Dendritic cell treated with granulocyte-macrophage colony-stimulating factor and Interleukin-4, amounts not matched to agents 40 ng/mL and 50 ng/mL, for 4 days (primary cell): ENCODE measurements around the gene MOB2.

Experiments used
- H3K27ac Mint-ChIP-seq: one replicate; pipeline ENCODE4 v1.8.0; 2022; ENCODE audit warnings: mild to moderate bottlenecking, mixed read lengths
- H3K27me3 Mint-ChIP-seq: one replicate; pipeline ENCODE4 v1.8.0; 2022; ENCODE audit warnings: mild to moderate bottlenecking, mixed read lengths
- H3K36me3 Mint-ChIP-seq: one replicate; pipeline ENCODE4 v1.8.0; 2022; ENCODE audit warnings: low read depth, mixed read lengths
- H3K4me1 Mint-ChIP-seq: one replicate; pipeline ENCODE4 v1.8.0; 2022; ENCODE audit warnings: low read depth, mixed read lengths
- H3K4me3 Mint-ChIP-seq: one replicate; pipeline ENCODE4 v1.8.0; 2022; ENCODE audit warnings: mild to moderate bottlenecking, moderate library complexity, mixed read lengths
- H3K9me3 Mint-ChIP-seq: one replicate; pipeline ENCODE4 v1.8.0; 2022; ENCODE audit warnings: mixed read lengths
- intact Hi-C: fragments of 100-400 bp; cut with micrococcal nuclease; formaldehyde crosslinking; loops from one replicate; pipeline ENCODE4 v1.15.0; 2022

Gene MOB2

DNA sequence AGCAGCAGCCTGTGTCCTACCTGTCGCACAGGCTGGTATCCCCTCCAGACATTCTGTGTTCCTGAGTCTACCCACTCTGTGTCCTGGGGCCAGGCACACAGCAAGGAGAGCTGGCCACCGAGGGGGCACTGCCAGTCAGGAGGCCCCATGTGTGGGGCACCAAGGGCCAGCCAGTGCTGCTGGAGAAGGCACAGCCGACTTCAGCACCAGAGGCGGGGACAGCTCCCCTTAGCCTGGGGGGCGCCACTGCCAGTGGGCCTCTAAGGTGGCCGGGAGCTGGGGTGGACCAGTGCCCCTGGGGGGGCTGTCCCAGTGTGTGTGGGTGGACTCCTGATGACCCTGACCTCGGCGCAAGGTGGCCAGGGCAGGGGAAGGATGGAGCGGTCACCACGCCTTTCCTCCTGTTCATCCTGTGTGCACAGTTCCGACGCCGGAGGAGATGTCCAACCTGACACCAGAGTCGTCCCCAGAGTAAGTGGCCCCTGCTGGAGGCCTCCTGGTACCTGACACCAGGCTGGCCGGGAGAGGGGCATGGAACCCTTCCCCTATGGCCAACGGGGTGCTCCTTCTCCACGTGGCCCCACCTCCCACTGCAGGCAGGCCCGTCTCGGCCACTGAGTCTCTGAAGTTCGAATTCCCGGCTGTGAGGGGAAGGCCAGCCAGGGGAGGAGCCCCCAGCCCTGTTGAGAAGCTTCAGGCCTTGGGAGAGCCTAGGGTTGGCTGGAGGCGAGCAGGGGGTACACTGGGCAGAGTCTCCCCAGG, 35.4 kb downstream of the MOB2 start:
- Mint-ChIP-seq H3K4me3 (no peak overlapping the region), H3K4me1 (peaks cover 5% of the 10 kb centered on the region), H3K27me3 (peaks cover 3% of the 10 kb centered on the region), H3K9me3 (no peaks in the 10 kb centered on the region), H3K36me3 (no peaks in the 10 kb centered on the region), H3K27ac (no peak overlapping the region)
- intact Hi-C loops = no loop called here

DNA sequence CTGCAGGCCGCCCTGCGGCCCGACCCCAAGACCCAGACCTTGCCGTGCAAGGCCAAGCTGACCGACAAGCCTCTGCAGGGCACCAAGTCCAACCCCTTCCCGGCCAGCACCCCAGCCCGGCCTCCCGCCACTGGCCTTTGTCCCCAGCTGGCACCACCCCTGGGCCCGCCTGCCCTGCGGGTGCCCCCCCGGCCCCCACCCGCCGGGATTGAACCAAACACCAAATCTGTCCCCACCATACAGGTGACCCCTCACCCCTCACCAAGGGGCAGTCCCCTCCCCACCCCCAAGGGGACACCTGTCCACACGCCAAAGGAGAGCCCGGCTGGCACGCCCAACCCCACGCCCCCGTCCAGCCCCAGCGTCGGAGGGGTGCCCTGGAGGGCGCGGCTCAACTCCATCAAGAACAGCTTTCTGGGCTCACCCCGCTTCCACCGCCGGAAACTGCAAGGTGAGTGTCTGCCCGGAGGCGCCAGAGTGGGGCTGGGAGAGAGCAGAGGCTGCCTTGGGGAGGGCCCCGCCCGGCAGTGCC, 36.2 kb downstream of the MOB2 start:
- Mint-ChIP-seq H3K36me3 (no peaks in the 10 kb centered on the region), H3K27ac (no peak overlapping the region), H3K4me3 (no peak overlapping the region), H3K4me1 (peaks cover 5% of the 10 kb centered on the region), H3K9me3 (no peaks in the 10 kb centered on the region), H3K27me3 (peaks cover 3% of the 10 kb centered on the region)
- intact Hi-C loops = no loop called here

DNA sequence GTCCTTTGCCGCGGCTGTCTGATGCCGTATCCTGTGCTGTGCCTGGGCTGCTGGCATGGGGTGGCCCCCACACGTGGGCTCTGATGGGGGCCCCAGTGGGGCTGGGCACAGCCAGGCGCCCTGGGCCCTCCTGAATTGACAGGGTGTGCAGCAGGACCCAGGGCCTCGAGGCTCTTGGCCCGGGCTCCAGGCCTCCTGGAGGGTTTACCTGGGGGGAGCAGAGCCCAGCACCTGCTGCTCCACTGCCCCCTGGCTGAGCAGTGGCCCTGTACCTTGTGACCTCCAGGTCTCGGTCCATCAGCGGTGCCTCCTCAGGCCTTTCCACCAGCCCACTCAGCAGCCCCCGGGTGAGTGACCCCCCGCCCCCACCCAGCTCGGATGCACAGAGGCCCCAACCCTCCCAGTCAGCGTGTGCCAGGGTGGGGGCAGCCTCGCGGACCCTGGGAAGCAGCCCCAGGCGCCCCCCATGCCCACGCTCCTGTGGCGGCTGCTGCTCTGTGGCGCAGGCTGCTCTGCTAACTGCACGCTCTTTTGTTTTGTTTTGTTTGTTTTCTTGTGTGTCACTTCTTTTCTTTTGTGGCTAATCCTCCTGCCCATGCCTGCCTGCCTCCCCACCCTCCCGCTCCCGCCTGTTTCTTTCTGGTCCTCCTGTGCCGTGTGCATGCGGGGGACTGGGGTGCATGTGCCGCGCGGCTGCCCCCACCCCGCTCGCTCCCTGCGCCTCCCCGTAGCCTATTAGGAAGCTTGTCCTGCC, 36.9 kb downstream of the MOB2 start:
- H3K27me3 Mint-ChIP-seq = peaks cover 3% of the 10 kb centered on the region
- no peaks in the 10 kb centered on the region for H3K9me3 Mint-ChIP-seq
- no peak overlapping the region for H3K27ac Mint-ChIP-seq
- intact Hi-C loops = no loop called here
- no peaks in the 10 kb centered on the region for H3K36me3 Mint-ChIP-seq
- peaks cover 5% of the 10 kb centered on the region for H3K4me1 Mint-ChIP-seq
- H3K4me3 Mint-ChIP-seq = no peak overlapping the region

DNA sequence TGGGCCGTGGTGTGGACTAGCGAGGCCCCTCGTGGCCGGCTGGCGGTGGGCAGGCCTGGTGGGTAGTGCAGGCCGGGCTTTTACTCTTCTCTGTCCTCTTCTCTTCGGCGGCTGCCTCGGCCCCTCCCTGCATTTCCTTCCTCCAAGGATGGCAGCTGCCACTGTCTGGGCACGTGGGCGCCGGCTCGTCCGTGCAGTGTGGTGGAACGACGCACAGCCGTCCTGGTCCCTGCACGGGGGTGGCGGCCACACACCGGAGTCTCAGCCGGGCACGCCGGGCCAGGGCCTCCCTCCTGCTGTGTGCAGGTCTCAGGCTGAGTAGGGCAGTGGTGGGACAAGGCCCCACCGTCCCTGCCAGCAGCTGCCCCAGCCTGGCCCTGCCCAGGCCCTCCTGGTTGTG, 37.7 kb downstream of the MOB2 start:
- no peaks in the 10 kb centered on the region for H3K9me3 Mint-ChIP-seq
- H3K27ac Mint-ChIP-seq = no peak overlapping the region
- H3K36me3 Mint-ChIP-seq = no peaks in the 10 kb centered on the region
- intact Hi-C loops = no loop called here
- no peak overlapping the region for H3K4me3 Mint-ChIP-seq
- peaks cover 3% of the 10 kb centered on the region for H3K27me3 Mint-ChIP-seq
- H3K4me1 Mint-ChIP-seq = peaks cover 5% of the 10 kb centered on the region

GRCh38 chr11:1447845-1448825, 38.4 kb downstream of the MOB2 start:
- peaks cover 5% of the 10 kb centered on the region for H3K4me1 Mint-ChIP-seq
- H3K27ac Mint-ChIP-seq = no peak overlapping the region
- no peaks in the 10 kb centered on the region for H3K36me3 Mint-ChIP-seq
- H3K27me3 Mint-ChIP-seq = peaks cover 3% of the 10 kb centered on the region
- no peaks in the 10 kb centered on the region for H3K9me3 Mint-ChIP-seq
- no peak overlapping the region for H3K4me3 Mint-ChIP-seq
- intact Hi-C loops = no loop called here

DNA sequence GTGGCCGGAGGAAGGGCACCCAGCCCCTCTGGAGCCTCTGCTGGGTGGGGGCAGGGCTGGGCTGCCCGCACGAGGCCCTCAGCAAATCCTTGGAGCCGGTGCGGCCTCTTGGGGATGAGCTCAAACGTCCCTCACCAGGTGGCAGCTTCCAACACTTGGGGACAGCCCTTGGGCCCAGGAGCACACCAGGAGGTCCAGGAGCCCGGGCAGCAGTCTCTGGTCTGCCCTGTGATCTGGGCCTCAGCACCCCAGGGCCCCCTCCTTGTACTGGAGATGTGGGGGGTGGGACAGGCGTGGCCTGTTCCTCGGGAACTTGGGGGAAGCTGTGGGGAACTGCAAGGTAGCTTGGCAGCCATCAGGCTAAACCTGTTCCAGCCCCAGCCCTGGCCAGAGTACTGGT, 40.0 kb downstream of the MOB2 start:
- Mint-ChIP-seq H3K36me3 (no peaks in the 10 kb centered on the region), H3K4me3 (no peak overlapping the region), H3K4me1 (peaks cover 5% of the 10 kb centered on the region), H3K27ac (no peak overlapping the region), H3K27me3 (peaks cover 3% of the 10 kb centered on the region), H3K9me3 (no peaks in the 10 kb centered on the region)
- intact Hi-C loops = no loop called here

DNA sequence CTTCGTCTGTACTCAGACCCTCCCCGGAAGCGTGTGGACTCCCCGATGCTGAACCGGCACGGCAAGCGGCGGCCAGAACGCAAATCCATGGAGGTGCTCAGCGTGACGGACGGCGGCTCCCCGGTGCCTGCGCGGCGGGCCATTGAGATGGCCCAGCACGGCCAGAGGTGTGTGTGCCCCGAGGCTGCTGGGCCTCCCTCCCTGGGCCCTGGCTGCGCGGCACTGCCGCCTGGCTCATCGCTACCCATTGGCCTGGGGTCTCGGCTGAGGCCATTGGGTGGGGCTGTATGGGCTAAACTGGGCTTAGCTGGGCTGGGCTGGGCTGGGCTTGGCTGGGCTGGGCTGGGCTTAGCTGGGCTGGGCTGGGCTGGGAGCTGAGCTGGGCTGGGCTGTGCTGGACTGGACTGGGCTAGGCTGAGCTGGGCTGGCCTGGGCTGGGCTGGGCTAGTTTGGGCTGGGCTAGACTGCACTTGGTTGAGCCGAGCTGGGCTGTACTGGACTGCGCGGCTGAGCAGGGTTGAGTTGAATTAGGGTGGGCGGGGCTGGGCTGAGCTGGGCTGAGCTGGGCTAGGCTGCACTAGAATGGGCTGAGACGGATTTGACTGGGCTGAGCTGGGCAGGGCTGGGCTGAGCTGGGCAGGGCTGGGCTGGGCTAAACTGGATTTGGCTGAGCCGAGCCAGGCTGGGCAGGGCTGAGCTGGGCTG, 40.7 kb downstream of the MOB2 start:
- intact Hi-C loops = no loop called here
- H3K9me3 Mint-ChIP-seq = no peaks in the 10 kb centered on the region
- no peak overlapping the region for H3K4me3 Mint-ChIP-seq
- no peak overlapping the region for H3K27ac Mint-ChIP-seq
- peaks cover 5% of the 10 kb centered on the region for H3K4me1 Mint-ChIP-seq
- peaks cover 3% of the 10 kb centered on the region for H3K27me3 Mint-ChIP-seq
- no peaks in the 10 kb centered on the region for H3K36me3 Mint-ChIP-seq

- no peak overlapping the region for H3K27ac Mint-ChIP-seq
- H3K27me3 Mint-ChIP-seq = peaks cover 3% of the 10 kb centered on the region
- H3K4me1 Mint-ChIP-seq = peaks cover 5% of the 10 kb centered on the region
- no peaks in the 10 kb centered on the region for H3K36me3 Mint-ChIP-seq
- H3K9me3 Mint-ChIP-seq = no peaks in the 10 kb centered on the region
- H3K4me3 Mint-ChIP-seq = no peak overlapping the region
- intact Hi-C loops = no loop called here
These were observed 41.7 kb downstream of the MOB2 start for GRCh38 chr11:1444823-1445422.

GRCh38 chr11:1444321-1444720, 42.3 kb downstream of the MOB2 start:
- intact Hi-C loops = no loop called here
- H3K9me3 Mint-ChIP-seq = no peaks in the 10 kb centered on the region
- no peak overlapping the region for H3K27ac Mint-ChIP-seq
- no peaks in the 10 kb centered on the region for H3K36me3 Mint-ChIP-seq
- H3K4me3 Mint-ChIP-seq = no peak overlapping the region
- H3K27me3 Mint-ChIP-seq = peaks cover 3% of the 10 kb centered on the region
- H3K4me1 Mint-ChIP-seq = peaks cover 5% of the 10 kb centered on the region

- intact Hi-C loops = no loop called here
- H3K27me3 Mint-ChIP-seq = no peaks in the 10 kb centered on the region
These were observed 42.8 kb downstream of the MOB2 start for GRCh38 chr11:1443737-1444136.

DNA sequence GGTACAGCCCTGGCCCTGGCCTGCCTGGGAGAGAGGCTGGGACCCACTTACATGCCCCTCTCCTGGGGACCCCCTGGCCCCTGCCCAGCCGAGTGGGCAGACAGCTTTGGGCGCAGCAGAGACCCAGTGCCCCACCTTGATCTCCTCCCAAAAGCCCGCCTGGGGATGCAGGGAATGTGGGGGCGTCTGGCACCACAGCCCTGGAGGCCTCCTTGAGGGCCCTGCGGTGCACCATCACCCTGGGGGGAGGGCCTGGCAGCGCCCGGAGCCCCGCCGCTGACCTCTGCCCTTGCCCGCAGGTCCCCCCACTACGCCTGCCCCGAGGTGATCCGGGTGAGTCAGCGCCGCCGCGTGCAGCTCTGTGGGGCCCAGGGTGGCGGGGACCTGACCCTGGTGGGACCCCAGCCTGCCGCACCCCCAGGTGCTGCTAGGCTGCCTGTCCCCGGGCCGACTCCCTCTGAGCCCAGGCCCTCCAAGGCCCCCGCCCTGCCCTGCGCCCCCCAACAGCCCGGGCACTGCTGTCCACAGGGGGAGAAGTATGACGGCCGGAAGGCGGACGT, 43.7 kb downstream of the MOB2 start:
- Mint-ChIP-seq H3K27ac (no peak overlapping the region), H3K4me3 (no peak overlapping the region), H3K27me3 (no peaks in the 10 kb centered on the region), H3K36me3 (no peaks in the 10 kb centered on the region), H3K9me3 (no peaks in the 10 kb centered on the region), H3K4me1 (no peaks in the 10 kb centered on the region)
- intact Hi-C loops = no loop called here

More at GRCh38 chr11:1443737-1444136, 42.8 kb downstream of the MOB2 start:
- no peak overlapping the region for H3K4me3 Mint-ChIP-seq
- H3K27ac Mint-ChIP-seq = no peak overlapping the region
- peaks cover 1% of the 10 kb centered on the region for H3K4me1 Mint-ChIP-seq
- no peaks in the 10 kb centered on the region for H3K9me3 Mint-ChIP-seq
- H3K36me3 Mint-ChIP-seq = no peaks in the 10 kb centered on the region

GRCh38 chr11:1442163-1442562, 44.4 kb downstream of the MOB2 start:
- intact Hi-C loops = no loop called here
- H3K4me1 Mint-ChIP-seq = no peaks in the 10 kb centered on the region
- H3K27ac Mint-ChIP-seq = no peak overlapping the region
- no peak overlapping the region for H3K4me3 Mint-ChIP-seq
- no peaks in the 10 kb centered on the region for H3K27me3 Mint-ChIP-seq
- H3K9me3 Mint-ChIP-seq = no peaks in the 10 kb centered on the region
- H3K36me3 Mint-ChIP-seq = no peaks in the 10 kb centered on the region

DNA sequence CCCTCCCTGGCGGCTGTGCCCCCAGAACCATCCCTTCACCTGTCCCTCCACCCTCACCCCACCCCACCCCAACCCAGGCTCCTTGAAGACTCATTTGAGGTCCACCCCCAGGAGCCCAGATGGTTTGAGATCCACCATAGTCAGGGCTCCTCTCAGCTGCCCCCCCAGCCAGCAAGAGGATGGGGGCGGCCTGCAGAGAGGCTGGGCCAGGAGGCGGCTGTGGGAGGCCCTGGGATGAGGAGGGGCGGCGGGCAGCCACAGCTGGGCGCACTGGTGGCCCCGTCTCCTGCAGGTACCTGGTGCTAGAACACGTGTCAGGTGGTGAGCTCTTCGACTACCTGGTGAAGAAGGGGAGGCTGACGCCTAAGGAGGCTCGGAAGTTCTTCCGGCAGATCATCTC, 46.1 kb downstream of the MOB2 start:
- intact Hi-C loops = no loop called here
- H3K36me3 Mint-ChIP-seq = no peaks in the 10 kb centered on the region
- H3K4me1 Mint-ChIP-seq = no peaks in the 10 kb centered on the region
- no peaks in the 10 kb centered on the region for H3K27me3 Mint-ChIP-seq
- H3K9me3 Mint-ChIP-seq = no peaks in the 10 kb centered on the region
- no peak overlapping the region for H3K27ac Mint-ChIP-seq
- no peak overlapping the region for H3K4me3 Mint-ChIP-seq
